ENCODE results near the gene ZNF546.
A peak's percentile ranks its signal among the peaks of the same experiment; 100 is the strongest.
"Not testable (repeated sequence)": the region's sequence is repeated elsewhere in the genome, so short reads cannot be mapped to it uniquely, and the experiment has no call there.

The ZNF546 gene

GRCh38 chr19:40013991-40014390 is 17.1 kb downstream of the ZNF546 start:
- no peak for DNase-seq (ENCODE audit: low read depth)
- peaks cover 86% of the 10 kb centered on the region for H3K9me3 ChIP-seq (ENCODE audit: control insufficient read depth, low read length)
- no peaks in the 10 kb centered on the region for H3K27me3 ChIP-seq (replicated peaks; ENCODE audit: control insufficient read depth, insufficient read depth, low read length)

DNA sequence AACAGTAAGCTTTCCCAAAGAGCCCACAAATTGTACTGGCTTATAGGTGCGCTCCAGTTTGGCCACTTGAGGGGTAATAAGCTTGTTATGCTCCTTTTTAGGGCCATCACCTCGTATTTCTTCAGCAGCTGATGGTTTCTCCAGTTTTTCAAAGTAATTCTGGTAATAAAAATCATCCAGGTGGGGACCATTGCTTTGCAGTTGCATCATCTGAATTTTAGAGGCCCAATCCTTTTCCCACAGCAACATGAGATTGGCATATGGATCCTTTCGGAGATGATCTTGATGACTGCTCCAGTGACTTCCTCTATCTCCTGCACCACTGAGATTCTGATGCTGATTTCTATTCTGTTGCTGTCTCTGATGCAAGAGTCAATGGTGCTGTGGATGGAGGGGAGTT is 27.1 kb downstream of the ZNF546 start:
- no peak for DNase-seq (ENCODE audit: low read depth)
- Histone ChIP-seq H3K4me1 (ENCODE audit: control insufficient read depth, insufficient read depth, low read length) (no peaks in the 10 kb centered on the region), H3K4me3 (ENCODE audit: low read length) (peak overlapping the region; percentile 31), H3K9me3 (ENCODE audit: control insufficient read depth, low read length) (peaks cover 93% of the 10 kb centered on the region), H3K27me3 (replicated peaks; ENCODE audit: control insufficient read depth, insufficient read depth, low read length) (no peaks in the 10 kb centered on the region), H3K36me3 (ENCODE audit: control insufficient read depth, insufficient read depth, low read length, severe bottlenecking) (no peaks in the 10 kb centered on the region), H3K9ac (ENCODE audit: low read length) (no peak overlapping the region)

More at GRCh38 chr19:40013991-40014390, 17.1 kb downstream of the ZNF546 start:
- H3K4me3 ChIP-seq (ENCODE audit: low read length) = peak overlapping the region; percentile 18
- no peaks in the 10 kb centered on the region for H3K4me1 ChIP-seq (ENCODE audit: control insufficient read depth, insufficient read depth, low read length)
- no peak overlapping the region for H3K9ac ChIP-seq (ENCODE audit: low read length)
- peaks cover 60% of the 10 kb centered on the region for H3K36me3 ChIP-seq (ENCODE audit: control insufficient read depth, insufficient read depth, low read length, severe bottlenecking)

GRCh38 chr19:40025938-40026596 is 29.2 kb downstream of the ZNF546 start:
- peak overlapping the region; percentile 72 for H3K4me3 ChIP-seq (ENCODE audit: low read length)

GRCh38 chr19:40026597-40026970 is 29.7 kb downstream of the ZNF546 start:
- H3K36me3 ChIP-seq (ENCODE audit: control insufficient read depth, insufficient read depth, low read length, severe bottlenecking) = peaks cover under 1% of the 10 kb centered on the region
- no peak for DNase-seq (ENCODE audit: low read depth)
- no peaks in the 10 kb centered on the region for H3K27me3 ChIP-seq (replicated peaks; ENCODE audit: control insufficient read depth, insufficient read depth, low read length)
- peaks cover 94% of the 10 kb centered on the region for H3K9me3 ChIP-seq (ENCODE audit: control insufficient read depth, low read length)
- no peak overlapping the region for H3K9ac ChIP-seq (ENCODE audit: low read length)
- H3K4me3 ChIP-seq (ENCODE audit: low read length) = peak overlapping the region; percentile 72
- H3K4me1 ChIP-seq (ENCODE audit: control insufficient read depth, insufficient read depth, low read length) = no peaks in the 10 kb centered on the region

More at GRCh38 chr19:40025938-40026596, 29.2 kb downstream of the ZNF546 start:
- Histone ChIP-seq H3K4me1 (ENCODE audit: control insufficient read depth, insufficient read depth, low read length) (no peaks in the 10 kb centered on the region), H3K9ac (ENCODE audit: low read length) (no peak overlapping the region), H3K36me3 (ENCODE audit: control insufficient read depth, insufficient read depth, low read length, severe bottlenecking) (no peaks in the 10 kb centered on the region), H3K9me3 (ENCODE audit: control insufficient read depth, low read length) (peaks cover 94% of the 10 kb centered on the region), H3K27me3 (replicated peaks; ENCODE audit: control insufficient read depth, insufficient read depth, low read length) (no peaks in the 10 kb centered on the region)
- DNase-seq (ENCODE audit: low read depth) = no peak

GRCh38 chr19:40033989-40034560 is 37.2 kb downstream of the ZNF546 start:
- no peaks in the 10 kb centered on the region for H3K4me1 ChIP-seq (ENCODE audit: control insufficient read depth, insufficient read depth, low read length)
- peaks cover 31% of the 10 kb centered on the region for H3K36me3 ChIP-seq (ENCODE audit: control insufficient read depth, insufficient read depth, low read length, severe bottlenecking)
- H3K9ac ChIP-seq (ENCODE audit: low read length) = no peak overlapping the region
- DNase-seq (ENCODE audit: low read depth) = no peak
- H3K9me3 ChIP-seq (ENCODE audit: control insufficient read depth, low read length) = peaks cover 85% of the 10 kb centered on the region
- H3K27me3 ChIP-seq (replicated peaks; ENCODE audit: control insufficient read depth, insufficient read depth, low read length) = no peaks in the 10 kb centered on the region
- peak overlapping the region; percentile 62 for H3K4me3 ChIP-seq (ENCODE audit: low read length)

DNA sequence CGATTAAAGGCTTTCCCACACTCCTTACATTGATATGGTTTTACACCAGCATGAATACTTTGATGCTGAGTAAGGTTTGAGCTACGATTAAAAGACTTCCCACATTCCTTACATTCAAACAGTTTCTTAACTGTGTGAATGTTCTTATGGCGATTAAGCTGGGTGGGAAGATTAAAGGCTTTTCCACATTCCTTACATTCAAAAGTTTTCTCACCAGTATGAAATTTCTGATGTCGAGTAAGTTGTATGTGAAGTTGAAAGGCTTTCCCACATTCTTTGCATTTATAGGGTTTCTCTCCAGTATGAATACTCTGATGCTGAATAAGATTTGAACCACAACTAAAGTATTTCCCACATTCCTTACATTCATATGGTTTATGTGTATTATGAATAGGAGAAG is 39.1 kb downstream of the ZNF546 start:
- peaks cover 68% of the 10 kb centered on the region for H3K9me3 ChIP-seq (ENCODE audit: control insufficient read depth, low read length)
- H3K36me3 ChIP-seq (ENCODE audit: control insufficient read depth, insufficient read depth, low read length, severe bottlenecking) = peaks cover 31% of the 10 kb centered on the region
- H3K27me3 ChIP-seq (replicated peaks; ENCODE audit: control insufficient read depth, insufficient read depth, low read length) = no peaks in the 10 kb centered on the region
- H3K9ac ChIP-seq (ENCODE audit: low read length) = no peak overlapping the region
- no peaks in the 10 kb centered on the region for H3K4me1 ChIP-seq (ENCODE audit: control insufficient read depth, insufficient read depth, low read length)
- H3K4me3 ChIP-seq (ENCODE audit: low read length) = peak overlapping the region; percentile 62
- no peak for DNase-seq (ENCODE audit: low read depth)

DNA sequence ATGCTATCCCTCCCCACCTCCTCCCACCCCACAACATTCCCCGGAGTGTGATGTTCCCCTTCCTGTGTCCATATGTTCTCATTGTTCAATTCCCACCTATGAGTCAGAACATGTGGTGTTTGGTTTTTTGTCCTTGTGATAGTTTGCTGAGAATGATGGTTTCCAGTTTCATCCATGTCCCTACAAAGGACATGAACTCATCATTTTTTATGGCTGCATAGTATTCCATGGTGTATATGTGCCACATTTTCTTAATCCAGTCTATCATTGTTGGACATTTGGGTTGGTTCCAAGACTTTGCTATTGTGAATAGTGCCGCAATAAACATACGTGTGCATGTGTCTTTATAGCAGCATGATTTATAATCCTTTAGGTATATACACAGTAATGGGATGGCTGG is 41.2 kb downstream of the ZNF546 start:
- Histone ChIP-seq H3K36me3 (ENCODE audit: control insufficient read depth, insufficient read depth, low read length, severe bottlenecking) (peaks cover 28% of the 10 kb centered on the region), H3K9me3 (ENCODE audit: control insufficient read depth, low read length) (peaks cover 54% of the 10 kb centered on the region)
- not testable (repeated sequence) for H3K9ac ChIP-seq (ENCODE audit: low read length); H3K27me3 ChIP-seq (replicated peaks; ENCODE audit: control insufficient read depth, insufficient read depth, low read length); DNase-seq (ENCODE audit: low read depth); H3K4me3 ChIP-seq (ENCODE audit: low read length); H3K4me1 ChIP-seq (ENCODE audit: control insufficient read depth, insufficient read depth, low read length)

GRCh38 chr19:40041718-40042117 is 44.9 kb downstream of the ZNF546 start:
- Histone ChIP-seq H3K9me3 (ENCODE audit: control insufficient read depth, low read length) (peaks cover 54% of the 10 kb centered on the region), H3K36me3 (ENCODE audit: control insufficient read depth, insufficient read depth, low read length, severe bottlenecking) (peaks cover 38% of the 10 kb centered on the region)
- H3K4me3 ChIP-seq (ENCODE audit: low read length); H3K9ac ChIP-seq (ENCODE audit: low read length); DNase-seq (ENCODE audit: low read depth); H3K27me3 ChIP-seq (replicated peaks; ENCODE audit: control insufficient read depth, insufficient read depth, low read length); H3K4me1 ChIP-seq (ENCODE audit: control insufficient read depth, insufficient read depth, low read length): not testable (repeated sequence)

DNA sequence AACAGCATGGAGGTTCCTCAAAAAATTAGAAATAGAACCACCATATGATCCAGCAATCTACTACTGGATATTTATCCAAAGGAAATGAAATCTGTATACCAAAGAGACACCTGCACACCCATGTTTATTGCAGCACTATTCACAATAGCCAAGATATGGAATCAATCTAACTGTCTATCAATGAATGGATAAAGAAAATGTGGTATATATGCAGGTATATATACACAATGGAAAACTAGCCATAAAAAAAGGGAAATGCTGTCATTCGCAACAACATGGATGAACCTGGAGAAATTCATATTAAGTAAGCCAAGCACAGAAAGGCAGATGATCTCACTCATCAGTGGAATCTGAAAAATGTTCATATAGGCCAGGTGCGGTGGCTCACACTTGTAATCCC is 56.6 kb downstream of the ZNF546 start:
- peaks cover 6% of the 10 kb centered on the region for H3K9me3 ChIP-seq (ENCODE audit: control insufficient read depth, low read length)
- no peaks in the 10 kb centered on the region for H3K27me3 ChIP-seq (replicated peaks; ENCODE audit: control insufficient read depth, insufficient read depth, low read length)
- H3K4me1 ChIP-seq (ENCODE audit: control insufficient read depth, insufficient read depth, low read length) = peaks cover 10% of the 10 kb centered on the region
- H3K4me3 ChIP-seq (ENCODE audit: low read length) = no peak overlapping the region
- DNase-seq (ENCODE audit: low read depth) = no peak
- H3K36me3 ChIP-seq (ENCODE audit: control insufficient read depth, insufficient read depth, low read length, severe bottlenecking) = peaks cover 11% of the 10 kb centered on the region
- no peak overlapping the region for H3K9ac ChIP-seq (ENCODE audit: low read length)

GRCh38 chr19:40054632-40055031 is 57.8 kb downstream of the ZNF546 start:
- no peak overlapping the region for H3K9ac ChIP-seq (ENCODE audit: low read length)
- peak overlapping the region; percentile 94 for H3K4me3 ChIP-seq (ENCODE audit: low read length)
- DNase-seq (ENCODE audit: low read depth) = no peak
- H3K4me1 ChIP-seq (ENCODE audit: control insufficient read depth, insufficient read depth, low read length) = peaks cover 10% of the 10 kb centered on the region
- peaks cover 6% of the 10 kb centered on the region for H3K9me3 ChIP-seq (ENCODE audit: control insufficient read depth, low read length)
- no peaks in the 10 kb centered on the region for H3K36me3 ChIP-seq (ENCODE audit: control insufficient read depth, insufficient read depth, low read length, severe bottlenecking)
- H3K27me3 ChIP-seq (replicated peaks; ENCODE audit: control insufficient read depth, insufficient read depth, low read length) = no peaks in the 10 kb centered on the region

DNA sequence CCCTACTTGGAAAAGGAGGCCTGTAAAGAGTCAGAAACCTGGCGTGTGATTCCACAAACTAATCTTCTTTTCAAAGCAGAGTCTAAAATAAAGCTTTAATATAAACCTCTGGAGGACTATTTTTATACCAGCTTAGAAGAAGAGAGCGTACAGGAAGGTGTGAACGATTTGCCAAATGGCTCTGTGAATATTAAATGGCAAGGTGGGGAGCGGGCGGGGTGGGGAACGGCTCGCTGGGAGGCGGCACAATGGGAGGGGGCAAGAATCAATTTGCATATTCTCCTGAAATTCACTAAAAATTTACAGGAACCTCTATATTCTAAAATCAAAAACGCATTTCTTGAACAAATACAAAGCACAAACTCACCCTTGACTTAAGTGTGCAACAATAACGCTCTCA is 58.2 kb downstream of the ZNF546 start:
- Histone ChIP-seq H3K9ac (ENCODE audit: low read length) (peak overlapping the region; percentile 88), H3K9me3 (ENCODE audit: control insufficient read depth, low read length) (peaks cover 8% of the 10 kb centered on the region), H3K36me3 (ENCODE audit: control insufficient read depth, insufficient read depth, low read length, severe bottlenecking) (no peaks in the 10 kb centered on the region), H3K27me3 (replicated peaks; ENCODE audit: control insufficient read depth, insufficient read depth, low read length) (no peaks in the 10 kb centered on the region), H3K4me1 (ENCODE audit: control insufficient read depth, insufficient read depth, low read length) (peaks cover 10% of the 10 kb centered on the region), H3K4me3 (ENCODE audit: low read length) (peak overlapping the region; percentile 94)
- no peak for DNase-seq (ENCODE audit: low read depth)
